Dedifferentiated amniotic fluid mesenchymal stem cell (primary cell): ENCODE data around the gene MCHR2.
A peak's percentile ranks its signal among the peaks of the same experiment; 100 is the strongest.

Experiments used
- DNase-seq: peaks from one replicate; pipeline ENCODE4 v3.0.0-alpha.2; 2016; ENCODE audit errors: extremely low spot score

MCHR2 gene

DNA sequence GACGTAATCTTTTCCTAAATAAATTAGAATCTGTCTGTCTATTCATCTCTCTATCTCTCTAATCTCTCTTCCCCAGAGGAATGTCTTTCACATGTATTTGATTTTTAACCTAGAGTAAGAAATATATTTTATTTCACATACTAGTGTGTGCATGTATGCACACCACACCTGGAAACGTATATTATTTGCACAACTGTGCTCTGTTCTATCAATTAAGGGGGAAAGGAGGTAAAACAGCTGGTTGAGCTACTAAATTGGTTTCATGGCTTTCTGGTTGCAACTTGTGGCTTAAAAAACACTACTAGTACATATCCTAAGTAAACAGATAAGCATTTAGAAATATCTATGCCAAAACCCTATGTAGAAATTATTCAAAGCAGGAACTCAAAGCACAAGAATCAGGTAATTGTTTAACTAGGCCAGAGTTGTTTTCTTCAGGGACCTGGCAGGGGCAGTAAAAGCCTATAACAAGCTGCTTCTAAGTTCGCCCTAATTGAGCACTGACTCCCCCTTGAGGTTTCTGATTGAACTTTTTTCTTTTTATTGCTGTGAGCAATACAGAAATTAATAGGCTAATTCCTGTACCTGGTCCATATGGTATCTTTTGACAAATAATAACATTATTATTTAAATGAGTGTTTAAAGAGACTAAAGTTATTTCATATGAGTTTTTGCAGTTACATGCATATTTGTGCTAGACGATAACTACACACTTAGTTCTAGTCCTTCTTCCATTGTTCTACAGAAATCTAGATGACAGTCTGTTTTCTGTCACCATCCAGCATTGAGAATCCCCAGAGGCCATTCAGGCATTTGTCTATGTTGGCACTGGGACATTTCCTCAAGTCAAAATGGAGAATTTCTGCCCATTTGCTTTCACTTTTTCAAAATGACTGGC, 88.6 kb downstream of the MCHR2 start:
- DNase-seq: peak; percentile 67

DNA sequence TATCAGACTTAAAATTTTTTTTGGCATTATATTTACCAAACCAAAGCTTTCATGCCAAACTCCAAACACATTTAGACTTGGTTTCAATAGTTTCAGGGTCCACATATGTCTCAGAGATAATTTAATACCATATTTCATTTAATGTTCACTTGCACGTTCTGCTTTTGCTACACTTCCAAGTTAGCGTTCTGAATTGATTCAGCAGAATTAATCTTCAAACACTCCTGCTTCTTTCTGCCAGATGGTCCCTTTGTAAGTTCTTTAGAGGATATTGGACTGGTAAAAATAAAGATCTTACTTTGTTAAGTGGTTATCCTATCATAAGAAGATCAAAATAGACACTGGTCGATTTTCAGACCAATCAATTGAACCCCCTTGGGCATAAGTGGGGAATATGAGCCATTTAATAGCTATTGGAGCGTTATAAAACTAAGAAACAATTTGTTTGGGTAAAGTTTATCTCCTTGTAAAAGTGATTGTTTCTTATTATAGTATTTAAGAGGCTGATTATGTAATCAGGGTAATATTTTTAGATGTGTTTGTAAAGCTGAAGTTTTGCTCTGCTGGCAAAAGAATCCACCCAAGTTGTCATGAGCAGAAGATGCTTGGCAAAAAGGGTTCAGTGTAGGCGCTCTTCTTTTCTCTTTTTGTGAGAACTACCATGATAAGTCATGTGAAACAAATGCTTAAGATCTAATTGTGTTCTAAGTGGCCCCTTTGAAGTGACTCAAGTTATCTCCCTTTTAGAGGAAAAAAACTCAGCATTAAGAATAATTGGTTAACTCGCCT, 92.2 kb downstream of the MCHR2 start:
- DNase-seq: no peak

DNA sequence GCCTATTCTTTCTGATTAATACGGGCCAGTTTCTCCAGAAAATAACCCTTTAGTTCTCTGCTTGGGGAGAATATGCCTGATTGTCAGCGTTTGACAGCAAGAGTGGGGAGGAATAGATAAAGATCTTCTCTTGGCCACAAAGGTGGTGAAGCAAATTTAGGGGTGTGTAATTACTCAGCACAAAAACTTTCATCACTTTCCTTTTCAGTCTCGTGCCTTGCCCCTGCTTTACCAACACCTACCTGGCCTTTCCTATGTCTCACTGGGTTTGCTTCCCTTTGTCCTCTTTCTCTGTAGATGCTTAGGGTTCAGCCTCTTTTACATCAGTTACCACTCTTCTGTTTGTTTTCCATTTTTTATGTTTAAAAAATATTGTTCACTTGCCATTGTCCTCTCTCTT, 99.2 kb downstream of the MCHR2 start:
- no peak for DNase-seq

DNA sequence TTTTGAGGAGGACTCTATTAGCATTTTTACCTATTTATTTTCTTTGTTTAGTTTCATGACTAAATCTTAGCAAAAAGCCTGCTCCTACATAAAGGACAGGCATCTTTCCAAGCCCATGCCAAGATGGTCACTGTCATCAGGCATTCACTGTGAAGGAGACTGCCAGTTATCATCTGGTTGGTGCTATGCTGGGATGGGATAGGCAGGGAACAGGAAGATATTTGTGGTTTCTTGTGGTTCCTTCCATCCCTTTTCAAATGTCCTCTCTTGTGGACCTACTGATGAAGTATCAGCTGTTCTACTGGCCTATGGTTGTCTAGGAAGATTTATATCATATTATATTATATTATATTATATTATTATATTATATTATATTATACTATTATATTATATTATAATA, 107.0 kb downstream of the MCHR2 start:
- no peak for DNase-seq

DNA sequence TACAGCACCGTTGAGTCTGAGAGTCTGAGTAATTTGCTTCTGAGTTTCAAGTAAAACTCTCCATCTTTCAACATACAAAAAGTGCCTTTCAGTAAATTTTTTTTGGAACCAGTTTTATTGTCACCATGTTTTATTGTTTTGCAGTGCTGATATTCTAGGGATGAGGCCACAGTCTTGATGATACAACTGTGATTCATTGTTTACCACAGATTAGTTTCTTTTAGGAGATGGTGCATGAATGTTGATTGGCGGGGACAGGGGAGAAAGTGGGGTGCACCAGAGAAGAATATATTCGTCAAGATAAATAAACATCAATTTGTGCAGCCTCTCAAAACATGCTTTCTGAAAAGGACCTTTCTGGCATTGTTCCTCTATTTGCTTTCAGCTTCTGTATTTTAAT, 109.0 kb downstream of the MCHR2 start:
- DNase-seq: no peak

DNA sequence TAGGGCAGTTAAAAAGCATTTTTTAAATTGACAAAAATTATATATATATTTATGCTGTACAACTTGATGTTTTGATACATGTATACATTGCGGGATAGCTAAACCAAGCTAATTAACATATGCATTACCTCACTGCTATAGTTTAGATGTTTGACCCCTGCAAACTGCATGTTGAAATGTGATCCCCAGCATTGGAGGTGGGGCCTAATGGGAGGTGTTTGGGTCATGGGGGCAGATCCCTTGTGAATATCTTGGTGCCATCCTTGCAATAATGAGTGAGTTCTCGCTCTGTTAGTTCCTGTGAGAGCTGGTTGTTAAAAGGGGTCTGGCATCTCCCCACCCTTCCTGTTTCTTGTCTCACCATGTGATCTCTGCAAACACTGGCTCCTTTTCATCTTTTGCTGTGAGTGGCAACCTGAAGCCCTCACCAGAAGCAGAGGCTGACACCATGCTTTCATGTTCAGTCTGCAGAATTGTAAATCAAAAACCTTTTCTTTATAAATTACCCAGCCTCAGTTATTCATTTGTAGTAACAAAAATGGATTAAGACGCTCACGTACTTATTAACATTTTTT, 111.8 kb downstream of the MCHR2 start:
- DNase-seq: no peak

DNA sequence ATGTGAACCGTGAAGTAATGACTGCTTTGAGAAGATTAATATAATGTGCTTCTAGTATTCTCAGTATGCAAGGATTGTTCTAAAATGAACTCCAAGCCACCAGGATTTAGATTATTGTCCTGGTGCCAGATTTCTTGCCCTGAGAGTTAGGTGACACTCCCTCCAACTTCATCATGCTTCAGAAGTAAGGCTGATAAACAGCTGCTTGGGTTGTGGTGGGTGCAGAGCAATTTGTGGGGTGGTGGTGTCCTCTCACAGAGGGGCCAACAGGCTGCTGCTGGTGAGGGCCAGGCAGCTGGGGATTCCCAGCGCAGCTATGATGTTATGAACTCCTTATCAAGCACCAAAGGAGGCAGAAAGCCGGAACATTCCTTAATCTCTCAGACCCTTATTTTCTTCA, 114.6 kb downstream of the MCHR2 start:
- DNase-seq: no peak

DNA sequence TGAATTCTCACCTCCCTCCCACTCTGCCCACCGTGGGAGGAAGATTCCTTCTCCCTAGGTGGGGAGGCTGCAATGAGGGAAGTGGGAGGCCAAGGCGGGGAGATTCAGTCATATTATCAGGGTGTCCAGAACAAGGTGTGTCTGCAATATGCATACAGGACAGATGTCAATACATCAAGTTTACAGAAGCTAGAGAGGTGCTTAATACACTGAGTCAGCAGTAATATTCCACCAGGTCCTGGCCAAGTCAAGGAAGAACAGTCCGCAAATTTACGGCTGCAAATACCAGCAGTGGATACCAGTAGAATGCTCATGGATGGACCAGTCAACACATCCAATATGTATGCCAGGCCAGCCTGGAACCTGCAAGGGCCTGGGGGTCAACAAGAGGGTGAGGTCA, 119.0 kb downstream of the MCHR2 start:
- no peak for DNase-seq

DNA sequence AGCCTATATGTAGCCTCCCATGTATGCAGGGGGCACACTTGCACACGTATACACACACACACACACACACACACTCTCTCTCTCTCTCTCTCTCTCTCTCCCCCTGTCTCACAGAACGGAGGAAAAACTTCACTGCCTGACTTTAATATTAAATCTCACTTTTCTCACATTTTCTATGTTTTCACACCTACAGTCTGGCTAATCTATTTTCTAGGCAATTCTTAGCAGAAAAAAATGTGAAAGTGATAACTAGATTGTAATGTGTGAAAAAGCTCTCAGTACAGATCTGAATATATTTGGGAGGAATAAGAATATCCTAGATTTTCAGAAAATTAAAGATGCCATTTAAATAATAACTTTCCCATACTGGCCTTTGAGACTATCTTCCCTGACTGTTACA, 120.9 kb downstream of the MCHR2 start:
- no peak for DNase-seq

DNA sequence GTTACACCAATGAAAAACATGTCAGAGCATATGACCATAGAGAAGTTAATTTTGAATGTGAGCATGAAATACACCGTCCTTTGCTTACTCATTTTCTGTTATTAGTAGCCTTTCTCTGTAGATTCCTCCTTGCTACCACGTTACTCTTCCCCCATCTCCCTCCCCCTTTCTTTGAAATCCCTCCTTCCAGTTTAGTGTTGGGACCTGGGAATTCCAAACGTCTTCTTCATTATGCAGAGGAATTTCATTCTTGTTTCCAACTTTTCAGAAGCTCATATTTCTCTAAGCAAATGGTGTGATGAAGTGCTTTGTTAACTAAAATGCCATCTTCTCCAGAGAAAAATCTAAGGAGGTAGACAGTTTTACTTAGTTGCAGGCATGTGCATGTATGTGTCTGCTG, 122.4 kb downstream of the MCHR2 start:
- DNase-seq: no peak
